Sigmoid colon (tissue), 7 donors: ENCODE measurements around the gene SESTD1. TPM values are rescaled to one million over a fixed set of nuclear protein-coding genes. Genes with fewer than 3 reads are reported as not detected.

Experiments used
- DNase-seq: peaks from one replicate; pipeline ENCODE4 v3.0.0-alpha.2; 2019
- H3K27ac ChIP-seq, 4 donors: fragments of 200-600 bp; sonication (generic); one replicate each; pipeline ENCODE4 v1.5.1; 2016 to 2019; ENCODE audit warnings: mild to moderate bottlenecking in 1 of 4
- H3K27me3 ChIP-seq, 3 donors: fragments of 200-600 bp; sonication (generic); one replicate each; pipeline ENCODE4 v1.5.1; 2019; ENCODE audit warnings: mild to moderate bottlenecking in 1 of 3
- H3K36me3 ChIP-seq, 4 donors: fragments of 200-600 bp; sonication (generic); one replicate each; pipeline ENCODE4 v1.5.1; 2016 to 2019
- H3K4me1 ChIP-seq, 4 donors: fragments of 200-600 bp; sonication (generic); one replicate each; pipeline ENCODE4 v1.5.1; 2017 to 2019
- H3K4me3 ChIP-seq, 4 donors: fragments of 200-600 bp; sonication (generic); one replicate each; pipeline ENCODE4 v1.5.1; 2017 to 2019; ENCODE audit warnings: mild to moderate bottlenecking in 2 of 4, moderate library complexity in 1 of 4
- H3K9me3 ChIP-seq, 4 donors: fragments of 200-600 bp in 3 of 4; sonication (generic) in 3 of 4; one replicate each; pipeline versions ENCODE4 v1.5.1 to v1.6.1; 2013 to 2019
- CTCF ChIP-seq, 4 experiments: fragments of 450-650 bp in 3 of 4; fragments of 200-600 bp in 1 of 4; IDR thresholded peaks; one replicate each; pipeline ENCODE4 v1.5.1; 2016 to 2019; ENCODE audit warnings: antibody characterized with exemption in 4 of 4, mild to moderate bottlenecking in 3 of 4, moderate library complexity in 2 of 4
- EP300 ChIP-seq, 4 donors: sonication (generic); formaldehyde crosslinking; IDR thresholded peaks; one replicate each; pipeline ENCODE4 v1.6.1; 2017; ENCODE audit warnings: antibody characterized with exemption in 4 of 4
- POLR2A ChIP-seq, 2 donors: fragments of 450-650 bp; IDR thresholded peaks; one replicate each; pipeline ENCODE4 v1.6.1; 2016; ENCODE audit warnings: antibody characterized with exemption in 2 of 2, mild to moderate bottlenecking in 2 of 2, moderate library complexity in 2 of 2
- POLR2AphosphoS5 ChIP-seq, 4 donors: sonication (generic); formaldehyde crosslinking; IDR thresholded peaks; one replicate each; pipeline ENCODE4 v1.6.1; 2017; ENCODE audit warnings: antibody characterized with exemption in 4 of 4
- WGBS, 2 donors: extraction: QIAGEN DNeasy Blood & Tissue Kit; methylation state at CpG; one replicate each; pipeline ENCODE4 v1.1.7; 2013; 5-methylcytosine and 5-hydroxymethylcytosine counted together
- intact Hi-C: fragments of 100-400 bp; cut with DNase I; formaldehyde crosslinking; loops from one replicate; pipeline ENCODE4 v1.15.1; 2023
- polyA plus RNA-seq, 3 donors: library from polyadenylated mRNA; stranded (reverse); fragments of 200-250 nt; gene quantifications; one replicate each; pipeline ENCODE4 v1.2.3, GENCODE V29; 2013
- total RNA-seq, 4 donors: library from RNA; depleted of rRNA; stranded (reverse); fragments of >200 nt; gene quantifications; one replicate each; pipeline ENCODE4 v1.1.0, GENCODE V29; 2016
- donor health status: healthy with polysubstance abuse.
- donor health status: Bipolar disorder and iron deficiency.
- donor health status: healthy.

Gene SESTD1
- total and polyA plus RNA-seq, 7 donors = 9.5 to 52.3 (median 31.0) TPM

GRCh38 chr2:179233626-179234430, 30.8 kb downstream of the SESTD1 start:
- Histone ChIP-seq H3K4me3 (no peak overlapping the region), H3K27ac (peak overlapping the region in 3 of 4 donors; percentile 38 to 48 (median 45)), H3K36me3 (no peaks in the 10 kb centered on the region), H3K27me3 (no peaks in the 10 kb centered on the region), H3K4me1 (peaks cover 0 to 36% (median 23%) of the 10 kb centered on the region in 4 donors), H3K9me3 (no peaks in the 10 kb centered on the region)
- intact Hi-C loops = no loop called here
- TF ChIP-seq CTCF (IDR thresholded peaks at IDR 0.05) (no peak), POLR2AphosphoS5 (IDR thresholded peaks at IDR 0.05) (no peak), EP300 (IDR thresholded peaks at IDR 0.05) (no peak), POLR2A (IDR thresholded peaks at IDR 0.05) (no peak)
- no peak for DNase-seq
- WGBS, 2 donors = 93 to 94% methylated on average over 4 of the region's 4 CpGs

- WGBS, 2 donors = 77 to 78% methylated on average over 5 of the region's 5 CpGs
- H3K27me3 ChIP-seq = no peaks in the 10 kb centered on the region
- H3K4me3 ChIP-seq = no peak overlapping the region
- no peaks in the 10 kb centered on the region for H3K9me3 ChIP-seq
- intact Hi-C loops = no loop called here
- peaks cover 0 to 29% (median 19%) of the 10 kb centered on the region in 4 donors for H3K4me1 ChIP-seq
- no peak for DNase-seq
- no peaks in the 10 kb centered on the region for H3K36me3 ChIP-seq
- TF ChIP-seq POLR2A (IDR thresholded peaks at IDR 0.05) = no peak
- peak overlapping the region in 3 of 4 donors; percentile 38 to 48 (median 45) for H3K27ac ChIP-seq
These were observed 31.5 kb downstream of the SESTD1 start for GRCh38 chr2:179233083-179233490.

GRCh38 chr2:179226961-179227259, 37.7 kb downstream of the SESTD1 start:
- H3K9me3 ChIP-seq = no peaks in the 10 kb centered on the region
- no peaks in the 10 kb centered on the region for H3K27me3 ChIP-seq
- no peak overlapping the region for H3K27ac ChIP-seq
- no peaks in the 10 kb centered on the region for H3K36me3 ChIP-seq
- peaks cover 0 to 61% (median 26%) of the 10 kb centered on the region in 4 donors for H3K4me1 ChIP-seq
- H3K4me3 ChIP-seq = no peak overlapping the region
- DNase-seq = no peak
- no peak for TF ChIP-seq CTCF (IDR thresholded peaks at IDR 0.05)
- TF ChIP-seq POLR2AphosphoS5 (IDR thresholded peaks at IDR 0.05) = no peak
- no peak for TF ChIP-seq POLR2A (IDR thresholded peaks at IDR 0.05)
- TF ChIP-seq EP300 (IDR thresholded peaks at IDR 0.05) = no peak
- intact Hi-C loops = loop anchor here (2.0 to 10.0 kb wide), 3 partner anchors 38 to 518 kb away; partner anchors contain the start of gene SESTD1

- intact Hi-C loops = loop anchor here (2.0 to 10.0 kb wide), 3 partner anchors 38 to 518 kb away; partner anchors contain the start of gene SESTD1
- Histone ChIP-seq H3K4me3 (no peak overlapping the region), H3K27ac (no peak overlapping the region), H3K9me3 (no peaks in the 10 kb centered on the region), H3K36me3 (no peaks in the 10 kb centered on the region), H3K4me1 (peaks cover 0 to 56% (median 26%) of the 10 kb centered on the region in 4 donors), H3K27me3 (no peaks in the 10 kb centered on the region)
- WGBS, 2 donors = 95 to 96% methylated on average over 6 of the region's 6 CpGs
- TF ChIP-seq POLR2AphosphoS5 (IDR thresholded peaks at IDR 0.05) = no peak
- no peak for TF ChIP-seq POLR2A (IDR thresholded peaks at IDR 0.05)
- TF ChIP-seq CTCF (IDR thresholded peaks at IDR 0.05) = no peak
- TF ChIP-seq EP300 (IDR thresholded peaks at IDR 0.05) = no peak
- DNase-seq = no peak
These were observed 38.2 kb downstream of the SESTD1 start for GRCh38 chr2:179226203-179226960.

GRCh38 chr2:179224361-179224760, 40.3 kb downstream of the SESTD1 start:
- no peak for DNase-seq
- no peaks in the 10 kb centered on the region for H3K27me3 ChIP-seq
- peaks cover 0 to 45% (median 22%) of the 10 kb centered on the region in 4 donors for H3K4me1 ChIP-seq
- H3K9me3 ChIP-seq = no peaks in the 10 kb centered on the region
- H3K36me3 ChIP-seq = no peaks in the 10 kb centered on the region
- no peak for TF ChIP-seq EP300 (IDR thresholded peaks at IDR 0.05)
- TF ChIP-seq POLR2A (IDR thresholded peaks at IDR 0.05) = no peak
- TF ChIP-seq CTCF (IDR thresholded peaks at IDR 0.05) = no peak
- no peak for TF ChIP-seq POLR2AphosphoS5 (IDR thresholded peaks at IDR 0.05)
- intact Hi-C loops = loop anchor here (10.0 kb wide), 2 partner anchors 190 to 520 kb away; no protein-coding TSS in a partner anchor
- WGBS, 2 donors = 77 to 85% methylated on average over 2 of the region's 2 CpGs
- H3K4me3 ChIP-seq = no peak overlapping the region
- no peak overlapping the region for H3K27ac ChIP-seq
